NCI-H2107 treated with DMSO at 0.1 percent for 48 hours (cell line): ENCODE results near the gene MANEAL.
"Not testable (repeated sequence)": the region's sequence is repeated elsewhere in the genome, so short reads cannot be mapped to it uniquely, and the experiment has no call there.

Source experiments
- DNase-seq: peaks from one replicate; lab custom pipeline; 2025; ENCODE audit not compliant: unreplicated experiment; lab: John Stamatoyannopoulos, UW

Gene MANEAL, protein sequence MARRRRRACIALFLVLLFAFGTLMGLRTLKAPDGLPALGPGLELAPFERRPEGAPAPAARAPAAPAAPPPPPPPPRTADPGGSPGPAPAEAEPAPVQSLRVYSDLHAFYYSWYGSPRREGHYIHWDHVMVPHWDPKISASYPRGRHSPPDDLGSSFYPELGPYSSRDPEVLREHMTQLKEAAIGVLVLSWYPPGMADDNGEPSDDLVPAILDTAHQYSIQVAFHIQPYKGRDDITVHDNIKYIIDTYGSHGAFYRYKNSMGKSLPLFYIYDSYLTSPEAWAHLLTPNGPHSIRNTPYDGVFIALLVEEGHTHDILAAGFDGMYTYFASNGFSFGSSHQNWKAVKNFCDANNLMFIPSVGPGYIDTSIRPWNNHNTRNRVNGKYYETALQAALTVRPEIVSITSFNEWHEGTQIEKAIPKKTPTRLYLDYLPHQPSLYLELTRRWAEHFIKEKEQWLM

DNA sequence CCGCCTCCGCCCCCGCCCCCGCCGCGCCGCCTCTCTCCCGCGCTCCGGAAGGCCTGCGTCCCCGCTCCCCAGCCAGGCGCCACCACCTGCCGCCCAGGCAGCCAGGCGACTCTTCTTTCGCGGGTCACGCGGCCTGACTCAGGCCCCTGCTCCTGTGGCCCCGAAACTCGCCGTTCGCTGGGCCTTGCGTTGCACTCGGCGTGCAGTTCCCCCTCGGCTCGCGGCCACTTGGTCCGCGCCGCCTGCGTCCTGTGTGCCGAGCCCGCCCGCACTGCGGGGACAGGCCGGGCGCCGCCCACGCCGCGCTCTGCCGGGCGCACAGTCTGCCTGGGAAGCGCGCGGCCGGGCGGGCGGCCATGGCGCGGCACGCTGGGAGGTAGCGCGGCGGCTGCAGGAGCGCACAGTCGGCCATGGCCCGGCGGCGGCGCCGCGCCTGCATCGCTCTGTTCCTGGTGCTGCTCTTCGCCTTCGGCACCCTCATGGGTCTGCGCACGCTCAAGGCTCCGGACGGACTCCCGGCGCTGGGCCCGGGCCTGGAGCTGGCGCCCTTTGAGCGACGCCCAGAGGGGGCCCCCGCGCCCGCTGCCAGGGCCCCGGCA lies at the start of gene MANEAL:
Gene MANEAL (plus strand): TSS at position 75 of the 599 bp plus-strand sequence. CDS start 336 bp downstream, at position 411.
- DNase-seq = no peak

DNA sequence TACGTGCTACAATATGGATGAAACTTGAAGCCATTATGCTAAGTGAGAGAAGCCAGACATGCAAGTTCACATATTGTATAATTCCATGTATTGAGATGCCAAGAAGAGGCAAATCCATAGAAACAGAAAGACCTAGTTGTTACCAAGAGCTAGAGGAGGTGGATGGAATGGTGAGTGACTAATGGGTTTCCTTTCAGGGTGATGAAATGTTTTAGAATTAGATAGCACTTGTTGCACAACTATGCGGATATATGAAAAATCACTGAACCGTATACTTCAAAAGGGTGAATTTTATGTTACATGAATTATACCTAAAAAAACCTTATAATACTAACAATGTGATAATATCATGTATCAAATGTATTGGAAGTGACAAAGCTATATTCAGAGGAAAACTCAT lies 46.8 kb upstream of the MANEAL start:
- no peak for DNase-seq

DNA sequence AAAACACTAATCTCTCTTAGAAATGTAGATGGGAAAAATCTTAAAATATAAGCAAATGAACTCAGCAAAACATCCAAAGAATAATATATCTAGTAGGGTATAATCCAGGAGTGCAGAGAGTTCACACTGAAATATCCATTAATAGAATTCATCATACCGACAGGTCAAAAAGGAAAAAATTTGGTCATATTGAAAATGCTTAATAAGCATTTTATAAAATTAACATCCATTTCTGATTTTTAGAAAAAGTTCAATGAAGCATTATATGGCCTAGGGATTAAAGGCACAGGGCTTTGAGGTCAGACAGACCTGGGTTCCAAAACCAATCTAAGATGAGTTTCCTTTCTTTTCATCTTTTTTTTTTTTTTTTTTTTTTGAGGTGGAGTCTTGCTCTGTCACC lies 45.1 kb upstream of the MANEAL start:
- DNase-seq = no peak

DNA sequence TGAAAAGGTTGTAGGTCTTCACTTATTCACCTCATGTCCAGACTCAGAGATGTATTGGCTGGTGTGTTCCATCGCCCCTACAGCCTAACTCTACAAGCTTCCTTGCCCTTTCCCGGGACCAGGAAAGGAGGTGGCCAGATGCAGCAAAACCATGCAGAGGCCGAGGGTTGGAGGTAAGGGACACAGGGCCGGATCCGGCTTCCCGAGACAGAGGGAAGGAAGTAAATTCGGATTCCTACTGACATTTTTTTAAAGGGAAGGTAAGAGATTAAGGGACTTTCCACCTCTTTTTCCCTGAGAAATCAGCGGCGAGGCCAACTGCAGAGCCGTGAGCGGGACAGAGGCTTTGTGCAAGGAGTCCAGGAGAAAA lies 41.4 kb upstream of the MANEAL start:
- DNase-seq = no peak

DNA sequence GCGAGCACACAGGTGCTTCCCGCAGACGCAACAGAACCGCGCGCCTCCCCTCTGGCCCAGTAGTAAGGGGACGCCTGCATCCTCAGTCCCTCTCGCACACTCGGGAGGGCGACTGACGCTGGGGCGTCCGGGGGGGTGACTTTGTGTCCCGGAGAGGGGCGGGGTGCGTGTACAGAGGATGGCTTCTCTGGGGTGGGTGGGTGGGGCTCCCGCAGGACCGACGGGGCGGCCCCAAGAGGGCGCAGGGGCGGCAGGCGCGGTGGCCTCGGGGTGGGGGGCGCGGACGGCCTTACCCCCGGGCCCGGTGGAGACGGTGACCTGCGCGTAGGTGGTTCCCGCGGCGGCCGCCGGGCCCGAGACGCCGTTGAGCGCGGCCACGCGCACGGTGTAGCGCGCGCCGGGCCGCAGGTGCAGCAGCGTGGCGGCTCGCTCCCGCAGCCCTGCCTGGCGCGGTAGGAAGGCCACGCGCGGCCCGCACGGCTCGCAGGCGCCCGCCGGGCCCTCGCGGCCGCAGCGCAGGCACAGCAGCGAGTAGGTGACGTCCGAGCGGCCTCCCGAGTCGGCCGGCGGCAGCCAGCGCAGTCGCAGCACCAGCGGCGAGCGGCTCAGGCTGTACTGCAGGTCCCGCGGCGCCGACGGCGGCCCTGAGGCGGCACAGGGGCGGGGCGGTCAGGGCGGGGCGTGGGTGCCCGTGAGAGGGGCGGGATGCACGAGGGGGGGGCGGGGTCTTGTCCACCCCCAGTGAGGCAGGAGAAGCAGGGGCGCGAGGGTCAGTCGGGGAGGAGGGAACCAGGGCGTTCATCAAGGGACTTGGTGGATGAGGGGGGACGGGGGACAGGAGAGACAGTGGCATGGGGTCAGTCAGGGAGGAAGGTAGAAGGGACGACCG lies 40.8 kb upstream of the MANEAL start:
- DNase-seq = no peak

DNA sequence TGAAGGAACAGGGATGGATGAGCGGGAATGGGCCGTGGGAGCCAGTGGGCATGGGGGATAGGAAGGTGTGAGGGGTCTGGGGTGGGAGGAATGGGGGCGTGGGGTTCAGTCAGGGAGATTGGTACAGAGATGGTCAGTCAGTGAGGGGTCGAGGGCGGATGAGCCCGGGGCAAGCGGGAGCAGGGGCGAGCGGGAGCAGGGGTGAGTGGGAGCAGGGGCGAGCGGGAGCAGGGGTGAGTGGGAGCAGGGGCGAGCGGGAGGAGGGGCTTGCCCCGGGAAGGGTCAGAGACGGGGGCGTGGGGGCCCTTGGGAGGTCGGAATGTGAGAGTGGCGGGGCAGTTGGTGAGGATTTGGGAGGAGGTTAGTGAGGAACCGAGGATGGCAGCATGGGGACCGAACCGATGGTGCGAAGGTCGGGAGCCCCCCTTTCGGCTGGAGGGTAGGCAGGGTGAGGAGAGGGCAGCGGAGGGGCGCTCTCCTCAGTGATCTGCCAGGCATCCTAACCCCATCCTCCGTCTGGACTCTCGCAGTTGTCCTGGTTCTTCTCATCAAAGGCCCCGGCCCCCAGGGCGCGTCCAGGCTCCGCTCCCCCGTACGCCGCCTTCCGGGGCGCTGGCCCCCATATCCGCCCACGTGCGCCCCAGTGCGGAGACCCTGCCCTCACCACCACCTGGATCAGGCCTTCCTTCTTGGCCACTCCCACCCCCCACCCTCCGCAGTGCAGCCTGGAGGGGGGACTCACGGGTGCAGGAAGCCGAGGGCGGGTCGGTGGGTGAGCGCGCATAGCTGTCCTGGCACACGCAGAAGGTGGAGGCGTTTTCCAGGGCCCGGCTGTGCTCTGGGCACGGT lies 40.0 kb upstream of the MANEAL start:
- no peak for DNase-seq

DNA sequence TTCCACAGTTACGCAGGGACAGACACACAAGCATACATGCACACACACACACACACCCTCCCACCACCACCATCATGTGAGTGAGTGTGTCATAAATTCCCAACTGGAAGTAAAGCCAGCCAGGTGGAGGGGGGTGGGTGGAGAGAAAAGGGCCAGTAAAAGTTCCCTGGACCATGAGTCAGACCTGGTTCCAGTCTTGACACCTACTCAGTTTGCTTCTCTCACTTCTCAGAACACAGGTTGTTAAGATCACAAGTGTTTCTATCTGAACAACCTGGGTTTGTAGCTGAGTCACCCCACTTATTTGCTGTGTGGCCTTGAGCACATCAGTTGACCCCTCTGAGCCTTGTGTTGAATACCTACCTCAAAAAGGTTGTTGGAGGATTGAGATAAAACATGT lies 38.4 kb upstream of the MANEAL start:
- no peak for DNase-seq

DNA sequence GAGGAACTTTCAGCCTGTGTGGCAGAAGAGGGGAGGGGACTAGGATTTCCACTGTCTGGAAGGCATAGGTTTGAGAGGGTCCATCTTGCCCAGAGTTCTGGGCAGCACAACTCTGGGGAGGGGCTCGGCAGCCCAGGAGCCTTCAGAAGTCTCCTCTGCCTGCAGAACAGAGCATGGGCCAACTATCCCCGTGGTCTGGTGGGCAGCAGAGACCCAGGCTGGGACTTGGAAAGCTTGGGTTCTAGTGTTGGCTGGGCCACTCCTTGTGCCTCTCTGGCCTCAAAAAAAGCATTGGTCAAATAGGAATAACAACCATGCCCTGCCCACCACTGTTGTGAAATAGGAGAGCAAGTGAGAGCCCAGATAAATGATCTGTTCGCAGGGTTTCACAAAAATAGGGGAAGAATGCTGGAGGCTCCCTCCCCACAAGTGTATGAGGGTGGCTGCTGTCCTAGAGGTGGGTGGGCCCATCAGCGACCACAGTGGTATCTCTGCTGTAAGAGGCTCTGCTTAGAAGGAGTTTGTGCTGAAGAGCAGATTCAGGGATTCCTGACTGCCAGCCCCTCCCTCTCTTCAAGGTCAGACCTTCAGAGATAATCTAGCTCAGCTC lies 37.6 kb upstream of the MANEAL start:
- no peak for DNase-seq

DNA sequence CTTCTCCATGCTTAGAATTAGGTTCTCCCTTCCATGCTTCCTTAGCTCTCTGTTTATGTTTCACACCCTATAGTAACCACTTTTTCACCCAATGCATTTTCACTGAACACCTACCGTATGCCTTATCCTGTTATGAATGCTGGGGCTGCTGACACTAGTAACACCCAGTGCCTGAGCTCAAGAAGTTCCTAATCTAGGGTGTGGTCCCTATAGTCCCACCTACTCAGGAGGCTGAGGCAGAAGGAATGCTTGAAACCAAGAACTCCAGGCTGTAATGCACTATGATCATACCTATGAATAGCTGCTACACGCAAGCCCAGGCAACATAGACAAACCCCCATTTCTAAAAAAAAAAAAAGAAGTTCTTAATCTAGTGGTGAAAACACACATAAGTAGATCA lies 34.2 kb upstream of the MANEAL start:
- DNase-seq = no peak

DNA sequence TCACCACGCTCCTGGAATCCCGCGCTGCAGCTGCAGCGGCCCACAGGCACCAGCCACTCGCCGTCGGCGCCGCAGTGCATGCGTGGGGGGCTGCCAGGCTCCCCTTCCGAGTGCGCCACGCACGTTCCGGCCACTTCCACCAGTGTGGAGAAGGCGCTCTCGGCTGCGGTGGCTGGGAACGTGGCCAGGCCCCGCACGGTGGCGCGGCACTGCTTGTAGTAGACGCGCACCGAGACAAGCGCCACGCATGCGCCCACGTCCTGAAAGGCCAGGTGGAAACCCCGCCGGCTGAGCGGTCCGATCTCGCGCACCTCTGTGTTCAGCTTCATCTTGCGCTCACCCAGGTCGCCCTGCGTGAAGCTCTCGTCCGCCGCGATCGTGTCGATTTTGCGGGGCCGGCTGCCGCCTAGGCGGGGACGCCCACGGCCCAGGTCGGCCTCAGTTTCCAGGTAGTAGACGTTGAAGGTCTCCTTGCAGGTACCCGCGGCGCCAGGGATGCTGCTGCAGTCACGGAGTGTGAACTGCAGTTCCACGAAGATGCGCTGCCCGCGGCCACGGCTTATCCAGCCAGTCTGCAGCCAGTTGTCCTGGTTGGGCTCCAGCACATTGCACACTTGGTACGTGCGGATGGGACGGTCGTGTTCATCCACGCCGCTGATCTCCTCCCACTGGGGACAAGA lies 32.1 kb upstream of the MANEAL start:
- DNase-seq = no peak

DNA sequence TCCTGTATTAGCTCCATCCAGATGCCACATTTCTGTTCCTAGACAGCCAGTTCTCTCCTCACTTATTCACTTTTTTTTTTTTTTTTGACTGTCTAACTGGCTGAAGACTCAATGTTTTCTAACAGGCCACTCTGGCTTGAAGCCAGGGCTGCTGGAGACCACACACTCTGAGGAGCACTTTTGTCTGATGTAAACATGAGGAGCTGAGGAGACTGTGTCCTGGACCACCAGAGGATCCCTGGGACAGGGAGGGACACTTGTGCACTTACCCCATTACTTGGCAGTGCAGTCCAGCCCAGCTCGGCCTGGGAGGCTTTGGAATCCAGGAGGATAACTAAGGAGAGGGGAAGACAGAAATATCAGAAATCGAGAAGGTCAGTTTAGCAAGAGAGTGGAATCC lies 31.1 kb upstream of the MANEAL start:
- DNase-seq = no peak

DNA sequence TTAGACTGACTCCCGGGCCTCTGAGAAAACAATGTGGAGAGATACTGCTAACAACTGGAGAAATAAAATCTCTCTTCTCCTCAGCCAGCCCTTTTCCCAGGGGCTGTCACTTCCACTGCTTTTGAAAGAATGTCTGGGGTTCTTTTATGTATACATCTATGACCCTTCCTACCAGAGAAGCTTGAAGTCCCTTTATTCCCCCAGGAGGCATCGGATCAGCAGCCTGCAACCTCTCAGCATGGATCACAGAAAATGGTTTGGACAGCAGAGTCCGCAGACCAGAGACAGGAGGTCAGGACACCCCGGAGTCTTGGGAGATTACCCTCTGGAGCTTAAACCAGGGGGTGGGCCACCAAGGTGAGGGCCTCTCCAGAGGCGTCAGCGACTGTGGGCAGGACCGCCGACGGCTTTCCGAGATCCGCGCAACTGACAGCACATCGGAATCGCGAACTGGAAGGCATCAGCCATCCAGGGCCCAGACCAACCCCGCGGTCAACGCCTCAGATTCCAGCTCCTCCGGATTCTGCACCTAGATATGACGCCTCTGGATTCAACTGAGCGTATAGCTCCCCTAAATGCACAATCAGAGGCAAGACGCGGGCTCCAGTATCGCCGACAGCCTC lies 29.7 kb upstream of the MANEAL start:
- DNase-seq = no peak

DNA sequence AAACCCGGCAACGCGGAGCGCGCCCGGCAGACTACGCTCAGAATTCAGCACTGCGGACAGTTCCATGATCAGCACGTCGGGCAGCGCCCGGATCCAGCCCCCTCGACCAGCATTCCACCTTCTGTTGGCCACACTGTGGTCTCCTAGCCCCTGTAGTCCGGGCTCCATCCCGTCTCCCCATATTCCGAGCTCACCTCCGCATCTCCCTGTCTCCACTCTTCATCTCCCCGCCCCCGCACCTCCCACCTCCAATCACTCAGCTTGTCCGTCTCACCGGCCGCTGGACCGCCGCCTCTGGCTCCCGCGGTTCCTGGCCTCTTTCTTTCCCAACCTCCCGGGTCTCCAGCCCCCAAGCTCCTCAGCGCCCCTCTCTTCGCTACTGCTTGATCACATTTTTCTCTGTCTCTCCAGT lies 29.2 kb upstream of the MANEAL start:
- DNase-seq = no peak

DNA sequence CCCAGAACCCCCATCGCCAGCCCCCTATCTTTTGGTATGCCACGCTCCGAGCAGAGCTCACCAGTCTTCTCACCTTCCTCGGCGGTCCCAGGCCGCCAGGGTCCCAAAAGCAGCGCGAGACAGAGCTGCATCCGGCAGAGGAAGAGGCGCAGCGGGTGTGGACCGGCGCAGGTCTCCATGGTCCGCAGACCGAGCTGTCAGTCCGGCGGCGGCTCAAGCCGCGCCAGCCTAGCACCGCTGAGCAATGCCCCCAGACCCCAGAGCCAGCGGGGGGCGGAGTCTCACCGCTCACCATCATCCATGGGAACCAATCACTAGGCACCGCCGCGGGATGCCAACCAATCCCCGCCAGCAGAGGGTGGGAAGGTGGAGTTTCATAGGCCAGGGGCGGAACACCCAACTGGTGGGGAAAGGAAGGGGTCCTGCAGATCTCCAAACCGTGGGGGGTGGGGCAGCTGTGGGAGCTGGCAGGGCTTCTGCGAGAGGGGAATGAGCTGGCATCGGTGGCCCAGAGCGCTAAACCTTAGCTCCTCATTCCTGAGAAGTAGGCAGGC lies 28.7 kb upstream of the MANEAL start, which contains the start of gene EPHA10:
Gene EPHA10 (minus strand): TSS at position 233 of the 554 bp plus-strand sequence. CDS start 54 bp downstream, at position 179.
- no peak for DNase-seq

DNA sequence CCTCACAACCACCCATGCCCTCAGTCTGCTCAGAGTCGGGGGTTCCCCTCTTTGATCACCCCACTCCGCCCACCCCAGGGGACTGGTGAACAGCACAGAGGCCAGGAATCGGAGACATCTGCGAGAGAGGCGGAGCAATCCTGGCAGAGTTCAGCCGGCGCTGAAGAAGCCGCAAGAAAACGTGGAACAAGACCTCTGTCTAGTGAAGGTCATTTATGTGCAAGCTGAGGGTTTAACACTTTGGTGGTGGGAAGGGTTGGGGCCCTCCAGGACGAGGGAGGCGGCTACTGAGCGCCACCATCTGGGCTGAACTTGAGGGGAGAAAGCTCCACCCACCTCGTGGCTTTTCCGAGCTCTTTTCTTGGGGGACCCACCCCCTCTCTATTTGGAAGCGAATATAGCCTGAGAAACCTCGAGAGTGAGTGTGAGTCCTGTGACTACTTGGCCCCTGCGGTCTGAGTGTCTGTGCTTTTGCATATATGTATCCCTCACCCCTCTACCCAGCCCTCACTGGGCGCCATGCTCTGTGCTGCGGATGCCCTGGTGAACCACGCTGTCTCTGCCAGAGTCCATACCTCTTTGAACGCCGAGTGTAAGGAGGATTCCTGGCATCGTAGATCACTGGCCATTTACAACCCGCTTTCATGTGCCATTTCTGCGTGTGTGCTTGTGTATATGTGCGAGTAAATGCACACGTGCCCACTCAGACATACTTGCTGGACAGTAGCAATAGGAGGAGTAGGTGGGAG lies 27.6 kb upstream of the MANEAL start:
- DNase-seq = no peak

DNA sequence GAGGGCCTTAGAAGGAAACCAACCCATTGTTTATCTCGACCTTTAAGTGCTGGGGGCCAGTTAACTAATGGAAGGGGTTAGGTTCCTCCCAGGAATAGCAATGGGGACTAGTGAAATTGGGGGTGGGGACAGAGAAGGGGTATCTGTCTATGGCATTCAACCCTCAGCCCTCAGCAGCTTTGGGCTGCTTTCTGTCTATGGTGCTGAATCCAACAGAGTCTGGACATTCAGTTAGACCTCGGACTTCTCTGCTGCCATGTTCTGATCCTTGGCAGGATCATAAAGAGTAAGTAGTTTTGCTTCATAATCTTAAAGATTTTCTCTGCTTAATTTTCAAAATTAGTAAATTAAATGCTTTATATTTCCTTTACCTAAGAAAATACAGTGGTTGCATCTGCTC lies 26.2 kb upstream of the MANEAL start:
- no peak for DNase-seq

DNA sequence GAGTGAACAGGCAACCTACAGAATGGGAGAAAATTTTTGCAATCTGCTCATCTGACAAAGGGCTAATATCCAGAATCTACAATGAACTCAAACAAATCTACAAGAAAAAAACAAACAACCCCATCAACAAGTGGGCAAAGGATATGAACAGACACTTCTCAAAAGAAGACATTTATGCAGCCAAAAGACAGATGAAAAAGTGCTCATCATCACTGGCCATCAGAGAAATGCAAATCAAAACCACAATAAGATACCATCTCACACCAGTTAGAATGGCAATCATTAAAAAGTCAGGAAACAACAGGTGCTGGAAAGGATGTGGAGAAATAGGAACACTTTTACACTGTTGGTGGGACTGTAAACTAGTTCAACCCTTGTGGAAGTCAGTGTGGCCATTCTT lies 22.2 kb upstream of the MANEAL start:
- DNase-seq = not testable (repeated sequence)

DNA sequence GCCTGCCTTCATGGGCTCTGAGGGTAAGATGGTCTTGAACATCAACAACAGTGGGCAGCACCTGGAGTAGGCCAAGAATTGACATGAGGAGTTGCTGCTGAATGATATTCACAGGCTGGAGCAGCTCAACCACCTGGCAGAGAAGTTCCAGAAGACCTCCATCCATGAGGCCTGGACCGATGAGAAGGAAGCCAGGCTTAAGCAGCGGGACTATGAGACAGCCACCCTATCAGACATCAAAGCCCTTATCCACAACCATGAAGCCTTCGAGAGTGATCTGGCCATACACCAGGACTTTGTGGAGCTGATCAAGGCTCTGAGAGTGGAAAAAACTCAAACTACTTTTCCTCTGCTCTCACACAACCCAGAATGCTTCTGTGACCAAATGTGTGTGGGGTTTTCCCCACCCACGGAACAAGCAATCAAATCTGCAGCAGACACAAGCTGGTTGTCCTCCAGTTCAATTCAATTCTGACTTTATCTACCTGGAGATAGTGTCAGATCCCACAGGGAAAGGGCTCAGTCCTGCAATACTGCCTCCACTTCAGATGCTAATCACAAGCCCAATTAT lies 16.6 kb upstream of the MANEAL start:
- no peak for DNase-seq
